ENCODE measurements around the gene GMDS.

GMDS gene

GRCh38 chr6:2220154-2220553, 25.3 kb downstream of the GMDS start:
- Histone ChIP-seq H3K9me2 (replicated peaks; ENCODE audit: insufficient read depth, low read length) (no peaks in the 10 kb centered on the region), H3F3A (ENCODE audit: insufficient read depth, low read length) (no peaks in the 10 kb centered on the region), H3K4me2 (ENCODE audit: low read depth, low read length) (no peak overlapping the region), H3K36me3 (replicated peaks; ENCODE audit: insufficient read depth, low read length) (no peaks in the 10 kb centered on the region), H3K4me1 (ENCODE audit: low read length) (no peaks in the 10 kb centered on the region), H3K27ac (ENCODE audit: low read length) (no peak overlapping the region), H4K20me1 (ENCODE audit: insufficient read depth, low read length) (no peaks in the 10 kb centered on the region), H2AFZ (ENCODE audit: low read length) (no peak overlapping the region), H3K4me3 (ENCODE audit: low read length) (no peak overlapping the region), H3K9me3 (replicated peaks; ENCODE audit: insufficient read depth, low read length) (no peaks in the 10 kb centered on the region), H3K9ac (ENCODE audit: low read length) (no peak overlapping the region), H3K79me2 (ENCODE audit: low read length) (peaks cover 34% of the 10 kb centered on the region), H3K27me3 (replicated peaks; ENCODE audit: insufficient read depth, low read length) (no peaks in the 10 kb centered on the region)
- DNase-seq: no peak
- TF ChIP-seq, protein P1, sequence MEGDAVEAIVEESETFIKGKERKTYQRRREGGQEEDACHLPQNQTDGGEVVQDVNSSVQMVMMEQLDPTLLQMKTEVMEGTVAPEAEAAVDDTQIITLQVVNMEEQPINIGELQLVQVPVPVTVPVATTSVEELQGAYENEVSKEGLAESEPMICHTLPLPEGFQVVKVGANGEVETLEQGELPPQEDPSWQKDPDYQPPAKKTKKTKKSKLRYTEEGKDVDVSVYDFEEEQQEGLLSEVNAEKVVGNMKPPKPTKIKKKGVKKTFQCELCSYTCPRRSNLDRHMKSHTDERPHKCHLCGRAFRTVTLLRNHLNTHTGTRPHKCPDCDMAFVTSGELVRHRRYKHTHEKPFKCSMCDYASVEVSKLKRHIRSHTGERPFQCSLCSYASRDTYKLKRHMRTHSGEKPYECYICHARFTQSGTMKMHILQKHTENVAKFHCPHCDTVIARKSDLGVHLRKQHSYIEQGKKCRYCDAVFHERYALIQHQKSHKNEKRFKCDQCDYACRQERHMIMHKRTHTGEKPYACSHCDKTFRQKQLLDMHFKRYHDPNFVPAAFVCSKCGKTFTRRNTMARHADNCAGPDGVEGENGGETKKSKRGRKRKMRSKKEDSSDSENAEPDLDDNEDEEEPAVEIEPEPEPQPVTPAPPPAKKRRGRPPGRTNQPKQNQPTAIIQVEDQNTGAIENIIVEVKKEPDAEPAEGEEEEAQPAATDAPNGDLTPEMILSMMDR (IDR thresholded peaks at IDR 0.05; ENCODE audit: low read length): no peak
- TF ChIP-seq EZH2phosphoT487 (IDR thresholded peaks at IDR 0.05; ENCODE audit: low read length) (no peak), EZH2 (optimal IDR thresholded peaks at IDR 0.05; ENCODE audit: low read depth, low read length) (no peak)

DNA sequence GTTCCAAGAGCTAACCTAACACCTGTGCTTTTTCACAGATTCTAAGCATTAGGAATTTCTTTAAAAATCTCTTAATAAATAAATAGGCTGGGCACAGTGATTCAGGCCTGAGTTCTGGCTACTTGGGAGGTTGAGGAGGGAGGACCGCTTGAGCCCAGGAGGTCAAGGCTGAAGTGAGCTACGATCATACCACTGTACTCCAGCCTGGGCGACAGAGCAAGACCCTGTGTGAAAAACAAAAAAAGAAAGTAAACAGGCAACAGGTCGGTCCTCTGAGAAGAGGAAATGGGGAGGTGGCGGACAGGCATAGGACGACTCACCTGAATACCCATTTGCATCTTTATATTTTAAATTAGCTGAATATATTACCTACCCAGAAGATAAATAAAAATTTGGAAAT, 26.5 kb downstream of the GMDS start:
- no peaks in the 10 kb centered on the region for H4K20me1 ChIP-seq (ENCODE audit: insufficient read depth, low read length)
- H3K9me3 ChIP-seq (replicated peaks; ENCODE audit: insufficient read depth, low read length): no peaks in the 10 kb centered on the region
- H3K4me2 ChIP-seq (ENCODE audit: low read depth, low read length): no peak overlapping the region
- peaks cover 34% of the 10 kb centered on the region for H3K79me2 ChIP-seq (ENCODE audit: low read length)
- no peaks in the 10 kb centered on the region for H3K27me3 ChIP-seq (replicated peaks; ENCODE audit: insufficient read depth, low read length)
- no peak overlapping the region for H2AFZ ChIP-seq (ENCODE audit: low read length)
- no peaks in the 10 kb centered on the region for H3F3A ChIP-seq (ENCODE audit: insufficient read depth, low read length)
- no peaks in the 10 kb centered on the region for H3K9me2 ChIP-seq (replicated peaks; ENCODE audit: insufficient read depth, low read length)
- TF ChIP-seq EZH2 (optimal IDR thresholded peaks at IDR 0.05; ENCODE audit: low read depth, low read length) (no peak), EZH2phosphoT487 (IDR thresholded peaks at IDR 0.05; ENCODE audit: low read length) (no peak)
- TF ChIP-seq, protein P1 (IDR thresholded peaks at IDR 0.05; ENCODE audit: low read length): no peak
- no peaks in the 10 kb centered on the region for H3K36me3 ChIP-seq (replicated peaks; ENCODE audit: insufficient read depth, low read length)
- no peak overlapping the region for H3K27ac ChIP-seq (ENCODE audit: low read length)
- no peak for DNase-seq
- no peak overlapping the region for H3K9ac ChIP-seq (ENCODE audit: low read length)
- H3K4me1 ChIP-seq (ENCODE audit: low read length): no peaks in the 10 kb centered on the region
- no peak overlapping the region for H3K4me3 ChIP-seq (ENCODE audit: low read length)

DNA sequence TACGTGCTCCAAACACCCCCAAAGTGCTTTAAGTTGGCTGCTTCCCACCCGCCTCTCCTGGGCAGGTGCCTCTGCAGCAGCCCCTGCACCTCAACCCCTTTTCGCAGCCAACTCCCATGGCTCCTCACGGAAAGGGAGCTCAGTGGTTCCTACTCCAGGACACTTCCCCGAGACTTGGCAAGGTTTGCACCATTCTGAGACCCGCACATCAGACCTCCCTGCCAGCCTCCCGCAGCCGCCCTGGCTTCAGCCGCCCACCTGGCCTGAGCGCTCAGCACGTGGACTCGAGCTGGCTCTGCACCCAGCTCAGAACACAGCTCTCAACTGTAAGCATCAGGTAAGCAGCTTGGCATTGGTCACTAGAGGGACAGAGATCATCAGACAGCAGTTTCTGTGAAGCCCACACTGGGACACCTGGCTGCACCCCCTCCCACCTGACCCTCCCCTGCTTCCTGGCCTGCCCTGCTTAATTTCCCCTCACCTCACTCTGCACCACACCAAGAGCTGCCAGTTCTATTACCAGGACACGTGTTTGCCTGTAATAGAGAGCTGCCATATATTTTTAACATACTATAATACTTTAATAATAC, 28.5 kb downstream of the GMDS start:
- H4K20me1 ChIP-seq (ENCODE audit: insufficient read depth, low read length): no peaks in the 10 kb centered on the region
- no peaks in the 10 kb centered on the region for H3K4me1 ChIP-seq (ENCODE audit: low read length)
- H3K9me3 ChIP-seq (replicated peaks; ENCODE audit: insufficient read depth, low read length): no peaks in the 10 kb centered on the region
- H3K27me3 ChIP-seq (replicated peaks; ENCODE audit: insufficient read depth, low read length): no peaks in the 10 kb centered on the region
- H3K4me3 ChIP-seq (ENCODE audit: low read length): no peak overlapping the region
- no peak overlapping the region for H3K4me2 ChIP-seq (ENCODE audit: low read depth, low read length)
- H3K9ac ChIP-seq (ENCODE audit: low read length): no peak overlapping the region
- peaks cover 25% of the 10 kb centered on the region for H3K79me2 ChIP-seq (ENCODE audit: low read length)
- H3F3A ChIP-seq (ENCODE audit: insufficient read depth, low read length): no peaks in the 10 kb centered on the region
- no peaks in the 10 kb centered on the region for H3K9me2 ChIP-seq (replicated peaks; ENCODE audit: insufficient read depth, low read length)
- DNase-seq: no peak
- TF ChIP-seq, protein P1 (IDR thresholded peaks at IDR 0.05; ENCODE audit: low read length): no peak
- TF ChIP-seq EZH2phosphoT487 (IDR thresholded peaks at IDR 0.05; ENCODE audit: low read length) (no peak), EZH2 (optimal IDR thresholded peaks at IDR 0.05; ENCODE audit: low read depth, low read length) (no peak)
- no peak overlapping the region for H3K27ac ChIP-seq (ENCODE audit: low read length)
- H2AFZ ChIP-seq (ENCODE audit: low read length): no peak overlapping the region
- H3K36me3 ChIP-seq (replicated peaks; ENCODE audit: insufficient read depth, low read length): no peaks in the 10 kb centered on the region
